ENCODE measurements around the gene PFKL.
A peak's percentile ranks its signal among the peaks of the same experiment; 100 is the strongest.
"Not testable (repeated sequence)": the region's sequence is repeated elsewhere in the genome, so short reads cannot be mapped to it uniquely, and the experiment has no call there.

Gene PFKL

DNA sequence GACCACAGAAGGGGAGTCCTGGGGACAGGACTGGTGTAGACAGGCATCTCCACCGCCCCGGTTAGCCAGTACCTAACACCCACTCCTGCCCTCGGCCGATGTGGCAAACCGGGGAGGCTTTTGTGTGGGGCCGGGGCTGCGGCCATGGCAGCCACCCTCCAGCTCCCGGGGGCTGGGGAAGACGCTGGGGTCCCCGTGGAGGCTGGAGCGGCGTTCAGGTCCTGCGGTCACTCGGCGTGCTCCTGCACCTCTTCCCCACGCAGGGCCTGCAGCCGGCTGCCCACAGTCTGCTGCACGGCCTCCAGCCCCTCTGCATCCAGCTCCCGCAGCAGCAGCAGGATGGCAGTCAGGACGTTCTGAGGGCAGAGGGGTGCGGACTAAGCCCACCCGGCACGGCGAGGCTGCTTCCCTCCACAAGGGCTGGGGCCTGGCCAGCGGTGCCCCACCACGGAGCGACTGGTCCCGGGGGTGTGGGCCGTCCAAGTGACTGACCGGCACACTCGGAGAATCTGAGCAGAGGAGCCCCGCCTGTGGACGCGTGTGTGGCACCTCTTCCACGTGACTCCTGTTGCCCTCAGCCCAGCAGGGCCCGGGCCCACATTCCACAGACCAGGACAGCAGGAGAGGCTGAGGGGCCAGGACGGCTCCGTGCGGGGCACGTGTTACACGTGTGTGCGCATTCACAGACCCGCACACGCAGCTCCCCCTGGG, 30.3 kb downstream of the PFKL start:
- DNase-seq: no peak

DNA sequence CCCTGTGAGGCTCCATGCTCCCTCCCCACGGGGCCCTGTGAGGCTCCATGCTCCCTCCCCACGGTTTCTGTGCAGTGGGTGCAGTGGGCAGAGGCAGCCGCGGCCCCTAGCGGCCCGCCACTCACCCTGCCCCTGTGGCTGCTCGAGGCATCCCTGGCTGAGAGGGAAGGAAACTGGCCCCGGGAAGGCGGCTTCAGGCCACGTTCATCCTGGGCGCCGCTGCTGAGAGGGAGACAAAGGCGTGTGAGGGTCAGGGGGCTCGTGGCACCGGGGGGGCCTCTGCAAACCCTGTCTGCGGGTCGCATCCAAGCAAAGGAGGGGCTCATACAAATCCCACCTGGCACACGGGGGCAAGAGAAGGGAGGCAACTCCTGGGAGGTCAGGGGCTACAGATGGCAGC, 30.8 kb downstream of the PFKL start:
- DNase-seq: no peak

DNA sequence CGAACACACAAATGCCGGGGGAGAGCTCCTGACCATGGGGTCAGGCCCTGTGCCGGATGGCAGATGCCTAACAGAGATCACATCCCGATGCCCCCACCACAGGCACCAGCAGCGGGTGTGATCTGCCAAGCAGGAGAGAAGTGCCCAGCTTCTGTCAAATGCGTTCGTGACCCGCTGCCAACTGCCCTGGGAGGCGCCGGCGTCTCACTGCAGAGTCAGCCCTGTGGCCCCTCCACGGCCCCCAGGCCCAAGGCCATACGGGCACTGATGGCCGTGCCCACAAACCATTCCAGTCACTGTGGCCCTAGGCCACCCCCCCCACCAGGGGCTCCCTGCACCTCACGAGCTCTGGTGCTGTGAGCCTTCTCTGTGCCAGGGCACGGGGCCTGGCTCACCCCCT, 31.4 kb downstream of the PFKL start:
- DNase-seq: no peak

DNA sequence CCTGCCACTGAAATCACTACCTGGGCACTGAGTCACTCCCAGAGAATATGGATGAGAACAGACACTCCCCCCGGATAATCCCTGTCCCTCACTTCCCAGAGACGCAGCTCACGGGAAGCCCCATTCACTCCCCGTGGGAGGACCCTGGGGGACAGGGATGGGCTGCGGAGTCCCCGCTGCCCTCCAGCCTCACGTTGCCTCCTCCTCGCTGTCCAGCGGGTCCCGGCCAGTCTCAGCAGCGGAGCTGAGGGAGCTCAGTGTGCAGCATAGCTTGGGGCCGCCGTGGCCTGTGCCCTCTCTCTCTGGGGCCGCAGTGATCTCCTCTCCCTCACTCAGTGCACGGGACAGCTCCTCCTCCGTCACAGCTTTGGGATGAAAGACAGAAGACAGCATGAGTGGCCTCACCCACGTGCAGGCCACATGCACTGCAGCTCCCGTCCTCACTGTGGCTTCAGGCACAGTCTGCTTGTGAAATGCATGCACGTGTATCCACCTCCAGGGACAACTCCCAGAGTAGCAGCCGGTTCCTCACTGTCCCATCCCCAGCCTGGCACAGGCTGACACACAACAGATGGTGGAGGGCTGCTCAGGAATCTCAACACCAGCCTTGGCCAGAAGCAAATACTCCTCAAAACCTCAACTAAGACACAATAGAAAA, 31.9 kb downstream of the PFKL start:
- no peak for DNase-seq

DNA sequence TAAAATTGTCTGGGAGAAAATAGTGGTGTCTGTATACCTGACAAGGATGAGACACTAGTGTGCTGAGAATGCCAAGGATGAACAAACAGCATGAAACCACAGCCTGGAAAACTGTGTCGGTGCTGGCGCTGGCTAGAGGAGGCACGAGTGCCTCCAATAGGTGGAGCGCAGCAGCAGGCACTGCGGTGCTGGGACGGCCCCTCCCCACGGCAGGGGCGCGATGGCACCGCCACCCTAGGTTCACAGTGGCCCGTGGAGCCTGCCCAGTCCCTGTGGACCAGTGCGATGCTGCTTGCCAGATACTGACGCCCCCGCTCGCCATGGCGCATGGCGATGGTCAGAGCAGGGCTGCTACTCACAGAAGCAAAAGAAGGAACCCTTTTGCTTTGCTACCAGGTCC, 32.5 kb downstream of the PFKL start:
- no peak for DNase-seq

DNA sequence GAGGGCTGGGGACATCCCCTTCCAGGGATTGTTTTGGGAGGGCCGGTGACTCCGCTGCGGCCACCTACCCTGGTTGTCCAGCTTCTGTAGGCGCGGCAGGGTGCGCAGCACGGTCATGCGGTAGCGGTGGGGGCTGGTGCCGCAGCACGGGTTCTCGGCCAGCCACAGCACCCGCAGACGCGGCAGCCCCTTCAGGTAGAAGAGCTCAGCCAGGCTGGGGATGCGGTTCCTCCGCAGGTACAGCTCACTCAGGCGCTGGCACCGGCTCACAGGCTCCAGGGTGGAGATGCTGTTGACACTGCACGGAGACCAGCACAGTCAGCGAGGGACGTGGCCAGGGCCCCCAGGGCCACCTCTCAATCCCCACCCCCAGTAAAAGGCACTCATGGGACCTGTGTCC, 33.1 kb downstream of the PFKL start:
- DNase-seq: no peak

DNA sequence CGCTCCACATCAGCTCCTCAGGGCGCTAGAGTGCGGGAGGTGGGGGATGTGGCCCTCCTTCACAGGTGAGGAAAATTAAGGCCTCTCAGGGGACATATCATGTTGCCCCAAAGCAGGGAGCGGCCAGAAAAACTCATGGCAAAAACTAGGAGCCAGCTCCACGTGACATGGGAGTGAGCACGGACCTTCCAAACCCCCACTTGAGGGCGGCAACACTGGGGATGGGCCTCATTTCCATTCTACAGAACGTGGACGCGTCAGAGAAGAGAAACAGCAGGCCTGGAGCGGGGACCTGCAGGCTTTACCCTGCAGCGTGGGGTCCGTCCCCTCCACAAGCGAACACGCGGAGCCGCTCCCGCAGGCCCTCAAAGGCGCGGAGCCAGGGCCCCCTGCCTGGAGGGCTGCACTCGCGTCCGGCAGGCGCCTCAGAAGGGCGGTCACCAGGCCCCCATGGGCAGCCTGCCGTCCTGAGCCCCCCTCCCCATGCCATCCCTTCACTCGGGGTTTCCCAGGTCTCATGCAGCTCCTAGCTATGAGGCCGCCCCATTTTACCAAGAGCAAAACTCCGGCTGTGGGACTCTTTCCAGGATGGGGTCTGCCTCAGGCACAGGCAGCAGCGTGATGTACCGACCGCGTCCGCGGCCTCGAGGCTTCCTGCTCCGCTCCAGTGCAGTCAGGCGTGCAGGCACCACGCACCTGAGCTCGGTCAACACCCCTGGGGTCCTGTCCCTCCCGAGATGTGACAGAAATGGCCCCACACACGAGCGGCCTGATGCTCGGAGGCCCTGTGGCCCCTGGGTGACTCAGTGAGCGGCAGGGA, 33.9 kb downstream of the PFKL start:
- no peak for DNase-seq

DNA sequence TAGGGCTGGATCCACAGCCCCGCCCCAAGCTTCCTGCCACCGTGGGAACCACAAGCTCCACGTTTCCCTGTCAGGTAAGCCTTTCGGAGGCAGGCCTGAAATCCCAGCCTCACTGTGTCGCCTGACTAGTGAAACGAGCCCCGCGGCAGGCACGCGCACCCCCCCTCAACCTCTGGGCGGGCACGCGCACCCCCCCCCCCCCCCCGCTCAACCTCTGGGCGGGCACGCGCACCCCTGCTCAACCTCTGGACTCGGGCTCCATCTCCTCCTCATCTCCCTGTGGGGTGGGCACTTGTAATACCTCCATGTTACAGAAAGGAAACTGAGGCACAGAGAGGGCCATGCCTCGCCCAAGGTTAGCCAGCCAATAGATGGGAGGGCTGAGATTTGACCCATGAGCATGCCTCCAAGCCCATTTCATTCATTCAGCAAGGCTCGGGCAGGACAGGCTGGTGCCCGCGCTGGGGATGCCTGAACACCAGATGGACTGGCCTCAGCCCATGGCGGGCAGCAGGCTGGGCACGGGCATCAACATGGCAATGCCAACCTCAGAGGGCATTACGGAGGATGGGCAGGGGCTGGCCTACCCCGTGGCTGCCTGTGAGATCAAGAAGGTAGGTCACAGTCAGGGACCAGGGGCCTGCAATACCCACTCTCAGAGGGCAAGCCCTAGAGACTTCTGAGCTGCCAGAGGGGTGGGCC, 34.6 kb downstream of the PFKL start:
- no peak for DNase-seq

DNA sequence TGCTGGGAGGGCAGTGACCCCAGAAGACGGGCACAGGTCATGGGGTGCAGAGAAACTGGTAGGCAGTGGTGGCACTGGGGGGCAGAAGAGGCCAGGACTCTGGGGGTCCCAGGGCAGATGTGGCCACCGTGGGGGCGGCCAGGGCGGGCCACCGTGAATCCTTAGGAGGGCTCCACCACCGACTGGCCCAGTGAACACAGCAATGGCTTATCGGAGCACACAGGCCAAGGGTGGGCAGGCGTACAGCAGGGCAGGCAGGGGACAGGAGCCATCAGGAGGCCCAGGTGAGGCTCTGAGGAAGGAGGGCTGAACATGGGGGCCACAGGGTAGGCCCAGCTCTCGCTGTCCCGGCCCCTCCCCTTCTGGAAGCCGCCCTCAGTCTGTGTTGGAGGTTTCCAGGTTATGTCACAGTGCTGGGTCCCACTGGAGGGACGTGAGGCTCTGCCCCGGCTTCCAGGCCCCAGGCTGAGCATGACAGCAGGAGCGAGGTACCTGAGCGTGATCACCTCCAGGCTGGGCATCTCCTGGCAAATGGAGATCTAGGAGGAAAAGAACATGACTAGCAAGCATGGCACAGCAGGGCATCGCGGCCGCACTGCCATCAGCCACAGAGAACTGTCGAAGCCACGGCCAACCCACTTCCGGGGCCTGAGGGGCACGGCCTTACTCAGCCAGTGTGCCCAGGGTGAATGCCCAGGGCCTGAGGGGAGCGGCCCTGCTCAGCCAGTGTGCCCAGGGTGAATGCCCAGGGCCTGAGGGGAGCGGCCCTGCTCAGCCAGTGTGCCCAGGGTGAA, 35.6 kb downstream of the PFKL start:
- no peak for DNase-seq

DNA sequence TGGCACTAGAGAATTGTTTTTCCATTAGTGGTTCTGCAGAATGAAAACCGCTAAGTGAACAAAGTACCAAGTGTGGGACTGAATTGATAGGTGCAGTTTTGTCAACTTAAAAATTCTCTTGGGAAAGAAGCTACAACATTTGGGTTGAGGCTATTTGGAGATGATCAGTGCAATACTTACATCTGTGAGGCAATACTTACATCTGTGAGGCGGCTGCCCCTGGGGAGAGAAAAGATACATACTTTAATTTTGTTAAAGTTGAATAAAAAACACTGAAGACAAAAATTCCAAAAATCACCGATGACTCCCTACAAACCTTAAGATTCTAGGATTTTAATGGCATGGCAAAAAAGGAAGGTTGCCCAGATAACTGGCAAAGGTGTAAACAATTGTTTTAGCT, 37.6 kb downstream of the PFKL start:
- no peak for DNase-seq

DNA sequence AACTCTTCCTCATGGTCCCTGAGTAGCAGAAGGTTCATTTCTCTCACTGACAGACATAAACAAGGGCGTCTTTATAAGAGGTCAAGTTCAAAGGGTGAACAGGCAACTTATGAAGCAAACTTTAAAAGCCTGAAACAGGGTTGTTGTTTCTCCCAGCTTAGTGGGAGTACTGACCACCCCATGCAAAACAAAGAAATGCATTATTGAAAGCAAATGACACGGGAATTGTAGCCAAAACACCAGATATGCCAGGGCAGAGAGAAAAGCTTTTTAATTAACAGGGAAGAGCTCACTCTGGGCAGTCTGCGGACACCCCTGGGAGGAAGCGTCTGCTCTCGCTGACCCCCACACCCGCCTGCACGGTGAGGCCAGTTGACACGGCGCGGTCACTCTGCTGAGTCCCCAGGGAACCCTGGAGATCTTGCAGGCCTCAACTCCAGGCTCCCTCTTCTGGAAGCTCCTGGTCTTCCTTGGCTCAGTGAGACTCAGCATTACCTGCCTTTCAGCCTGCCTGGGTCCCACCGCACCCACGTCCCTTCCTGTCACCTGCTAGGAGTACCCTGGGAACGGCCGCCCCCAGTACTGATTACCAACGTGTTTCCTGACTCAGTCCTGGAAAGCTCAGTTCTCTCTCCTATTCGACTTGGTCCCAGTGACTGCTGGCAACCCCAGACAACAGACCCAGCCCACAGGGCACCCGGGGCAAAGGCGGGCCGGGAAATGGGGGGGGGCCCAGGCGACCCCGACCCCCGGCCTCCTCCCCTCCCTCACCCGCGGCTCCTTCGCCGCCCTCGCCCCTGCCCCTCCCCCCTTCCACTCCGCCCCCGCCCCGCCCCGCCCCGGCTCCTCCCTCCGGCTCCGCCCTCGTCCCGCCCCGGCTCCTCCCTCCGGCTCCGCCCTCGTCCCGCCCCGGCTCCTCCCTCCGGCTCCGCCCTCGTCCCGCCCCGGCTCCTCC, 38.4 kb downstream of the PFKL start:
- peak in 1 of 2 donors; percentile 54 for DNase-seq

DNA sequence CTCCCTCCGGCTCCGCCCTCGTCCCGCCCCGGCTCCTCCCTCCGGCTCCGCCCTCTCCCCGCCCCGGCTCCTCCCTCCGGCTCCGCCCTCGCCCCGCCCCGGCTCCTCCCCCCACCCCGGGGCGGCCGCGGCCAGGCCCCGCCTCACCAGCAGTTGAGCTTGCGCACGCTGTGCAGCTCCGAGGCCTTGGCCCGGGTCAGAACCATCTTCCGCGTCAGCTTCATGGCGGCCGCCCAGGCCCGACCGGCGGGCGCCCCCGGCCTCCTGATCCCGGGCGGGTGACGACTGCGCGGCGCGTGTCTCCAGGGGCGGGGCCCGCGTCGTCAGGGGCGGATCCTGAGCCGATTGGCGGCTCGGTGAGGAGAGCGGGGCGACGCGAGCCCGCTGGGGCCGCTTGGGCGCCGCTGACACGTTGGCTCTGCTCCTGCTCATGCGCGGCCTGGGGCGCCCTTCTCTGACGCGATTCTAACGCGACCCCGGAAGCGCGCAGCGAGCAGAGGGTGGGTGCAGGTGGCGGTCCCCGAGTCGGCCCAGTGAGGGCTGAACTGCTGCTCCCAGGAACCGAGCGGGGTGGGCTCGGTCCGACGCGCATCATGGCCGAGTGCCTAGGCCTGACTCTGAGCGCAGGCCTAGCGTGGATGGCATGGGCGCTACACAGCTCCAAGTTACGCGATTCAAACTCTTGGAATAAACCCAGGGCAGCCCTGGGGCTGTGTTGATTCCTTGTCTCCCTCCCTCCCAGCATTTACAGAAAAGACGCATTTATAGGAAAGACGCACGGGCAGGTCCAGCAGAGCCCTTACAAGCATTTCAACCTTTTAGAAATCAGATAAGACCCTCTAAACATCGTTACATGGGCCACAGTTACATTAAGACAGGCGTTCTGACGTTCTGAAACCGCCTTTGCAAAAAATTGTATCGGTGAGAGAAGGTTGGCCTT, 39.4 kb downstream of the PFKL start, which contains the start of gene CFAP410:
Gene CFAP410, minus strand, starts transcription at position 420 of the 940 bp plus-strand sequence. Its CDS starts 196 bp downstream, at position 224.
- DNase-seq: peak; percentile 95 to 96

DNA sequence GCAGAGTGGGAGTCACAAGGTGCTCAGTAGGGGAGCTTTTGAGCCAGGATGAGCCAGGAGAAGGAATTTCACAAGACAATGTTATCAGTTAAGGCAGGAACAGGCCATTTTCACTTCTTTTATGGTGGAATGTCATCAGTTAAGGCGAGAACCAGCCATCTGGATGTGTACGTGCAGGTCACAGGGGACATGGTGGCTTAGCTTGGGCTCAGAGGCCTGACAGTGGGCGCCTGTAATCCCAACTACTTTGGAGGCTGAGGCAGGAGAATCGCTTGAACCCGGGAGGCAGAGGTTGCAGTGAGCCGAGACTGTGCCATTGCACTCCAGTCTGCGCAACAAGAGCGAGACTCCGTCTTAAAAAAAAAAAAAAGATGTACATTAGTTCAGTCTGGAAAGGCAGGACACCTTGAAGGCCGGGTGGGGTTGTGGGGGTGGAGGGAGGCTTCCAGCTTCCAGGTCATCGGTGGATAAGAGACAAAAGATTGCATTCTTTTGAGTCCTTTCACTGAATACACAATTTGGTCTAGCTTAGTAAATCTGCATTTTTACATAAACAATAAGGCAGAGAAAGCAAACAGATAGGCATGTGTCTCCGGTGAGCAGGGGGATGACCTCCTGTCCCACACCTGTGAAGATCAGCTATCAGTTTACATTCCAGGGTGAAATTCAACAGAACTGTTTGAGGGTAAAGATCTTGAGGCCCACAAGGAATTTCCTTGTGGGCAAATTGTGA, 42.0 kb downstream of the PFKL start:
- not testable (repeated sequence) for DNase-seq

DNA sequence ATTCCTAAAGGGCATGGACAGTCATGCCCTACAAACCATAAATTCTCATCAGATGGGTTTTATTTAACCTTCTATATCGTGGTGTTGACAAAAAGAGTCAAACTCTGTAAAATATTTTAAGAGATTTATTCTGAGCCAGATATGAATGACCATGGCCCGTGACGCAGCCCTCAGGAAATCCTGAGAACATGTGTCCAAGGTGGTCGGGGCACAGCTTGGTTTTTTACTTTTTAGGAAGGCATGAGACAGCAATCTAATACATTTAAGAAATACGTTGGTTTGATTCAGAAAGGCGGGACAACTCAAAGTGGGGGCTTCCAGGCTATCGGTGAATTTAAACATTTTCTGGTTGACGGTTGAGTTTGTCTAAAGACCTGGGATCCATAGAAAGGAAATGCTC, 43.1 kb downstream of the PFKL start:
- not testable (repeated sequence) for DNase-seq

DNA sequence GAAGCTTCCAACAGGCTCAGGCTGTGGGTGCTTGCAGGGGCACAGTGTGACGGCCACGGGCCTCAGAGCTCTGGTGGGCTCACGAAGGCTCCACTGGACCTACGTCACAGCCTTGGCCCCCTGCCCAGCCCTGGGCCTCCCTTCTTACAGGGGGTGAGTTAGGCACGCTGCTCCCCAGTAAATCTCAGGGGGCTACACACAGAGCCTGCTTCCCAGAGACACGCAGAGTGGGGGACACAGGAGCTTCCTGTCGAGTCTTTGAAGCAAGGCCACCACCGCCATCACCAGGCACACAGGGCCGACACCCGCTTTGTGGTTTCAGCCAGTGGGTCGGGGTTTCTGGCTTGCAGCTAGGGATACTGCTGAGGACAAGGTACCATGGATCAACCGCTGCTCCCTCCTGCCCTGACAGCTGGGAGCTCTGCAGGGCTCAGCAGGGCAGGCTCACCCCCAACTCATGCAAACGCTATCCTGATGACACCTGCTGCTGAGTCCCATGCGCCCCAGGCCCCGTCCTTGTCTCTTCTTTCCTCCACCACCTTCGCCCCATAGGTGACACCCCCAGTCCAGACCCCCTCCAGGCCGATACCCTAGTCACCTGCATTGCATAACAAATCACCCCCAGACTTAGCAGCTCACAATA, 44.8 kb downstream of the PFKL start:
- no peak for DNase-seq

DNA sequence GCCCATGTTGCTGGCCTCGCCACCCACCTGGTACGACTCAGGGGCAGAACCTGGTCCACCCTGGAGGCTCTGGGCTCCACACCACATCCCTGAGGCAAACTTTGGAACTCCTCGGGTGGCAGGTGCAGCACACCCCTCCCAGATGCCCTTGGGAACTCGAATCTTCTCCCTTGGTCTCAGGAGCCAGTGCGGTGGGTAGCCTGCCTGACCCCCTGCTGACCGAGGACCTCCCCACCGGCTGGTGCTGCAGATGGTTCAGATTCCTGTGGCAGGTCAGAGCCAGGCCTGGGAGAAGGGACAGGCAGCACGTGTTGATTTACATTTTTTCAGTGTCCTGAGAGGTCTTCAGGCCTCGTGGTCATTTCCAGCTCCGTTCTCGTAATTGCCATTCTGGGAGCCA, 45.6 kb downstream of the PFKL start:
- DNase-seq: no peak

DNA sequence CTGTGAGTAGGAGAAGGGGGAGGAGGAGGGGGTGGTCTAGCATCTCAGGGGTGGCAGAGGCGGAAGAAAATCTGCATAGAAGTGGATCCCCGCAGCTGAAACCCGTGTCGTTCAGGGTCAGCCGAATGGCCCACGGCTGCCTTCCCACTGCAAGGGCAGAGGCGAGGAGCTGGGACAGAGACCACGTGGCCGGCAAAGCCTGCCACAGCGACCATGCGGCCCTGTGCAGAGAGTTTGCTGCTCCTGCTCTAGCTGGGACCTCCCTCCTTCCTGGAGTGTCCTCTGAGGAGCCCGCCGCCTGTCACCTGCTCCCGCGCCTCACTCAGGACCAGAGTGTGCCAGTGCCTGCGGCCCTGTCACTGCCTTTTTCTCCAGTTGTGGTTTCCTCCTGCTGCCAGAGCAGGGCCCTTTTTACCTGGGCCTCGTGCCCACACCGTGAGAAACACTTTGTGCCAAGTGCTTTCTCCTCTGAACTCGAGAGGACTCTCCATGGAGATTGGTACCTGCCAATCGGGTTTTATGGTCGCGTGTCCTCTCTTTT, 48.1 kb downstream of the PFKL start:
- no peak for DNase-seq

DNA sequence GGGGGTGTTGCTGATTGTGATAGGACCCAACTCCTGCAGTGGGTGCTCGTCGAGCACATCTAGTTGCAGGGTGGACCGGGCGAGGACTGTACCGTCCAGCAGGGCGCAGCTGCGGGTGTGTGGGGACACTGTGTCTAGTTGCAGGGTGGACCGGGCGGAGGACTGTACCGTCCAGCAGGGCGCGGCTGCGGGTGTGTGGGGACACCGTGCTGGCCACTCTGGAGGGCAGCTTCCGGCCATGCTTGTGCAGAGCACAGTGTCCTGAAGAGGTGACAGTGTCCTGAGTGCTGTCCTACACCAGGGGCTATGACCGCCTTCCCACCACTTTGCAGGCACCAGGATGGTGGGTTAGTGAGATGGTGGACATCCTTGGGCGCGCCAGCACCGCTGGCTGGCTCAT, 49.0 kb downstream of the PFKL start:
- no peak for DNase-seq

Data from CD4-positive, alpha-beta T cell treated with Interleukin-4 for 1 hour (primary cell).